GM08714 (cell line): Measurements from ENCODE around the gene PAQR8.
A peak's percentile ranks its signal among the peaks of the same experiment; 100 is the strongest.

Source experiments
- H3K4me3 ChIP-seq: fragments of 200-500 bp; sonication (Bioruptor generic); 2 replicates; pipeline ENCODE4 v1.5.1; 2014; ENCODE audit warnings: mild to moderate bottlenecking, low read length, inconsistent platforms
- ZNF274 ChIP-seq: IDR thresholded peaks from 2 replicates; pipeline ENCODE4 v1.6.1; 2012; ENCODE audit warnings: mild to moderate bottlenecking, low read depth, low read length

Gene PAQR8, protein sequence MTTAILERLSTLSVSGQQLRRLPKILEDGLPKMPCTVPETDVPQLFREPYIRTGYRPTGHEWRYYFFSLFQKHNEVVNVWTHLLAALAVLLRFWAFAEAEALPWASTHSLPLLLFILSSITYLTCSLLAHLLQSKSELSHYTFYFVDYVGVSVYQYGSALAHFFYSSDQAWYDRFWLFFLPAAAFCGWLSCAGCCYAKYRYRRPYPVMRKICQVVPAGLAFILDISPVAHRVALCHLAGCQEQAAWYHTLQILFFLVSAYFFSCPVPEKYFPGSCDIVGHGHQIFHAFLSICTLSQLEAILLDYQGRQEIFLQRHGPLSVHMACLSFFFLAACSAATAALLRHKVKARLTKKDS

GRCh38 chr6:52361945-52362442 lies at the start of gene PAQR8:
Gene PAQR8 (plus strand): TSS chr6:52362151. CDS start chr6:52403214, 41,063 bp downstream.
- peak within 1 kb of the TSS; percentile 84 for H3K4me3 ChIP-seq
- no peak for TF ChIP-seq ZNF274

DNA sequence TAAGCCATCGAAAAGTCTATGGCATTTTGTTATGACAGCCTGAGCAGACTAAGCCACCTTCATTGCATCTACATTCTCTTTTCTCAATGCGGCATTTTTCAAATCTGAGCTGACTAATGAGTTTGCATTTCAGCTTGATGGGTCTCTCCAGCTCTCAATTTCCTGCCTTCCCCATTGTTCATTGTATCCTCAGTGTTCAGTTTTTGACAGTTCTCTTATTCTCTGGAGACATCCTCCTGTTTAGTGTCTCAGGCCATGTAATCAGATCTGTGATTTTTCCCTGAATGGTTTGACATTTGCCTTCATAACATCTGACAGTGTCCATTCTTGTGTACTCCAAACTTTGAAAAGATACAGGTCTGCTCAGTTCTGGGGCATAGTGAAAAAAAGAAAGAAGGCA lies 49.5 kb upstream of the PAQR8 start:
- no peak overlapping the region for H3K4me3 ChIP-seq
- TF ChIP-seq ZNF274, result no peak

- H3K4me3 ChIP-seq, result no peak overlapping the region
- no peak for TF ChIP-seq ZNF274
These were observed 47.2 kb upstream of the PAQR8 start for GRCh38 chr6:52314752-52315151.

GRCh38 chr6:52317211-52317610 lies 44.7 kb upstream of the PAQR8 start:
- no peak for TF ChIP-seq ZNF274
- no peak overlapping the region for H3K4me3 ChIP-seq

DNA sequence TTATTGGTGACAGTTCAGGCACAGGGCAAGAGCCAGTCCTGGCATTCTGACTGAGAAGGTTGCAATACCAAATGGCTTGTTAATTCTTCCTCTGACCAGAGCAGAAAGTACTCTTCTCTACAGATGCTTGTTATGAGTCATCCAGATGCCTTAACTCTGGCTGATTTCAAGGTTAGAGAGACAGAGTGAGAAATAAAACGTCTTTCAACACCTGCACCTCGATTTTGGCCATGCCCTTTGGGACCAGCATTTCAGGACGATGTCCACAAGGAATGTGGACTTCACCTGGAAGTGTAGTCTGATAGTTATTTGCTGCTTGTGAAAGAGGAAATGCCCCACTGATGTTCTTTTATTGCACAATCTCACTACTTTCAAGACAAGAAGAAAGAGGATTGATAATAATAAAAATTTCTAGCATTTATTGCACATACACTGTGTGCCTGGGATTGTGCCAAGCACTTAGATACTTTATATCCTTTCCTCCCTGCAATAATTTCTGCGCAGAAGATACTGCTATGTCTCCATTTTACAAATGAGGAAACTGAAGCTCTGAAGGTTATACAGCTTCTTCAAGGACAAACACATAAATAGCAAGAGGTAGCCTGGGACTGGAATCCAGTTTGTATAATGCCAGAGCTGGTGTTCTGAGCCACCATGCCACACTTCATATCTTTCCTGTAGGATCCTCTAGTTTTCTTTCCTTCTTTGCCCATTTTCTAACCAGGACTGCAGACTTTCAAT lies 43.9 kb upstream of the PAQR8 start:
- no peak overlapping the region for H3K4me3 ChIP-seq
- TF ChIP-seq ZNF274, result no peak

DNA sequence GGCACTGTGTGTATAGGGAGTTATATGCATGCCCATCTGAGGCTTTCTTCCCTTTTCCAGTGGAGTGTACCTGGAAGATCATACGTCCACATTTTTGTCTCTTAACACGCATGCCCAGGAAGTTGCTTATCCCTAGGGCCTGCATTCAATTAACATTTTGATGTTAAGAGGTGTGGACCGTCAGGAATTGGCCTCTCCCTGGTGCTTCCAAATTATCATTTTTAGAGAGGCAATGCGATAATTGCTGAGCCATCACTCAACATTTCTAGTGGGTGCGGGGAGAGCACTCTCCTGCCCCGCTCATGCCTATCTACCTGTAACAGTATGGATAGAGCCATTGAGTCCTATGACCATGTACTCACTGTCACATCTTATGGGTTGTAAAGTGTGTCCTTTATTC lies 37.8 kb upstream of the PAQR8 start:
- H3K4me3 ChIP-seq, result no peak overlapping the region
- no peak for TF ChIP-seq ZNF274

DNA sequence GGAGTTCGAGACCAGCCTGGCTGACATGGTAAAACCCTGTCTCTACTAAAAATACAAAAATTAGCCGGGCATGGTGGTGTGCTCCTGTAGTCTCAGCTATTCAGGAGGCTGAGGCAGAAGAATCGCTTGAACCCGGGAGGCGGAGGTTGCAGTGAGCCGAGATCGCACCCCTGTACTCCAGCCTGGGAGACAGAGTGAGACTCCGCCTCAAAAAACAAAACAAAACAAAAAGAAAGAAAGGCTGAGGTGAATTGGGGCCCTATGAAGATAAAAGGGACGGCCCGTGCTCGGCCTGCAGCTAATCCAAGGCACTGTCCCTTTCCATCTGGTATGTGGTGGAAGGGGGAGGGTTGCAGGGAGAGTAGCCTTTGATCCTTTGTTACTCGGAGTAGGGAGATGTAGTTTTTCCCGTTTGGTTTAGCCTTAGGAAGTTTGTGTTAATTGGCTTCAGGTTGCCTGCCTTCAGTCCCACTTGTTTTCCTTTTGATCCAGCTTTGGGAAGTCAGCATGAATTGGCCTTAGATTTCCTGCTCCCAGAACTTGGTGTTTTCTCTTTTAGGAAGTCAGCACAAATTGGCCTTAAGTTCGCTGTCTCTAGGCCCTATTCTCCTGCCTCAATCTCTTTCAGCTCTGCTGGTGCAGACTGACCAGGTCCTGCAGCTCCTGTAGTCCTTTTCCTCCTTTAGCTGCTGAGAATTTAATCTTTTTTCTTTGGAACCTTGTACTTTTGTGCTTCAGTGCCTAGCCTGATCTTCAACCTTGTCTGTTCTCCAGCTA lies 36.1 kb upstream of the PAQR8 start:
- TF ChIP-seq ZNF274, result no peak
- no peak overlapping the region for H3K4me3 ChIP-seq

GRCh38 chr6:52326540-52327364 lies 35.2 kb upstream of the PAQR8 start:
- no peak overlapping the region for H3K4me3 ChIP-seq
- no peak for TF ChIP-seq ZNF274

GRCh38 chr6:52328303-52328662 lies 33.7 kb upstream of the PAQR8 start:
- no peak overlapping the region for H3K4me3 ChIP-seq
- TF ChIP-seq ZNF274, result no peak

DNA sequence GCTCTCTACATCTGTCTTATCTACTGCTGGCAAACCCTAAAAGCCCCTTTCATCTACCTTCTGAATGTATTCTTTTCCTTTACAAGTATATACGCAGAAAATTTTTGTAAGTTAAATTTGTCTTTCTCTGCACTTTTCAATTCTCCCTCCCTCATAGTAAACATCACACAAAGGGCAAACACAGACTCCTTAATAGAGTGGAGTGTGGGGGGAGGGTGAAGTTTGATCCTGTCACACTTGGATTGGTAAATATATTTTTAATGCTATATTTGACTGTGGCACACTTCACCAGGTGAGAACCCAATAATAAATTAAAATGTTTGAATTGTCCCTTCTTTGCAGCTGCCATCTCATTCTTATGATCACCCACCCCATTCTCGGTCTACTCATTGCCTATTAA lies 33.2 kb upstream of the PAQR8 start:
- no peak overlapping the region for H3K4me3 ChIP-seq

GRCh38 chr6:52330470-52330869 lies 31.5 kb upstream of the PAQR8 start:
- no peak overlapping the region for H3K4me3 ChIP-seq
- TF ChIP-seq ZNF274, result no peak

More for the DNA sequence above, 33.2 kb upstream of the PAQR8 start:
- no peak for TF ChIP-seq ZNF274

DNA sequence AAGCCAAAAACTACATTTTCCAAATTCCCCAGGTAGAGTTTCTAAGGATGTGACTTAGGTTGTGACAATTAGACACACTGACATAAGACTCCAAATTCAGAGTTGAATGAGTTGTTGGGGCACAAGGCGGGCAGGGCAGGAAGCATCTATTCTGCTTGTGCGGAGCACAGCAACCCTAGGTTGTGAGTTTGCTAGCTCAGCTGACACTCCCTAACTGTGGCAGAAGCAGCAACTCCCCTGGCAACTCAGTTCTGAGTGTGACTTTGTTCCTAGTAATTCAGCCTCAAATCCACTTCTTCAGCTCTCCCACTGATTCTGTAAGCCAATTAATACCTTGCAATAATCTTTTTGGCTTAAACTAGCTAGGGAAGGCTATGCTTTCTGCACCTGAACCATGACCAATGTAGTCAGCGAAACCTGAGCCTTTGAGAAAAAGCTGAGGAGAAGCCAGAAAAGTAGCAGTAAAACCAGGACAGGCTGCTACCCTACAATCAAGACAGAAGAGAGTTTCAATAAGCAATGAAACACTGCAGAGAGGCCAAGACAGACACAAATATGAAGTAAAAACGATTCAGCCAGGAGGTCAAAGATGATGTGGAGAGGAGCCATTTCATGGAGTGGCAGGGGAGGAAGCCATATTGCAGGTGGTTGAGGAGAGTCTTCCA lies 30.0 kb upstream of the PAQR8 start:
- TF ChIP-seq ZNF274, result no peak
- H3K4me3 ChIP-seq, result no peak overlapping the region

GRCh38 chr6:52333840-52334200 lies 28.1 kb upstream of the PAQR8 start:
- no peak for TF ChIP-seq ZNF274
- H3K4me3 ChIP-seq, result no peak overlapping the region
